Stimulated activated CD4-positive, alpha-beta T cell treated with anti-CD3 and anti-CD28 coated beads, Interleukin-12 subunit alpha, Interleukin-12 subunit beta, amount 100 ng/mL, for 4 hours (primary cell): Measurements from ENCODE around the gene RIPOR3.
"Not testable (repeated sequence)": the region's sequence is repeated elsewhere in the genome, so short reads cannot be mapped to it uniquely, and the experiment has no call there.

Source experiments
- DNase-seq: peaks from one replicate; pipeline ENCODE4 v3.0.0-alpha.2; 2020

The RIPOR3 gene

DNA sequence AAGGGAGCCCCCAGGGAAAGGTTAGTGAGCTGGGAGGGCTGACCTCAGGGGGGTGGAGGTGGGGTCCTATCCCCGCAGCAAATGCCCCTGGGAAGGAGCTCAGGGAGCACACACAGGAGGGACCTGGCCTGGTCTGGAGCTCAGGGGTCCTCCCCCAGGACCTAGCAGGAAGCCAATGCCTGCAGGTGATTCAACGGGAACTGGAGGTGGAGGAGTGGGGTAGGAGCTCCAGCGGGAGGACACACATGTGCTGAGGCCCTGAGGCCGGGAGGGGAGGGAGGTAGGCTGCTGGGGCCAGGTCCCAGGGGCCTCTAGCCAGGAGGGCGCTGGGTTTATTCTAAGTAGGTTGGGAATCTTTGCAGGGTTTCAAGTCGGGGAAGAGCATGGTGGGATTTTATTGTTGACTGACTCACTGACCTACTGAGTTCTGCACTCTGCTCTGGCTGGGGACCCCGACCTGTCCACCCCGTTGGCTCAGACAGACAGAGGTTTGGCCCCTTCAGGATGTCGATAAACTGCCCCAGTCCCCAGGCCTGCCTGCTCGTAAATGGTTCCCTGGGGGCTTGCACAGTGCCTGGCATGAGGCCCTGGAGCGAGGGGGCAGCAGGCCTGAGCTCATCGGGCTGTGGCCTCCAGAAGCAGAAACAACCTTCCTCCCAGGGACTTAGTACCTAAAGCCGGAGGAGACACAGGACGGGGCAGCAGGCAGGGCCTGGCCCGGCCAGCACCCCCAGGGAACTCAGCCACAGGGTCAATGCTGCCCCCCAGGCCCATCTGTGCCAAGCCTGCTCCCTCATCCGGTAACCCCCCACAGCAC, 62.3 kb downstream of the RIPOR3 start:
- no peak for DNase-seq

DNA sequence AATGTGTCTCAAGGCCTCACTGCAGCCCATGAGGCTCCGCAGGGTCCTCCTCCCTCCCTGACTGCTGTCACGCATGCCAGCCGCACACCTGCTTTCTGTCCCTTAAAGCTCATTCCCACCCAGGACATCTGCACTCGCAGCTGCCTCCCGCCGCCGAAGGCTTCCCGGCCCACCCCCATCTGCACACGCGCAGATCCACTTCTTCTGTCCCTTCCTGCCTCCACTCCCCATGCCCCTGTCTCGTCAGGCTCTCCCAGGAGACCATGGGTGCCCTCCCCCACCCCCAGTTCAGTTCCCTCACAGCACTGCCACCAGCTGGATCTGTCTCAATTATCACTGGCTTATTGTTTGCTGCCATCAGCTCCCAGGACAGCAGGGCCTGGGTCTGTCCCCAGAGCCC, 63.0 kb downstream of the RIPOR3 start:
- no peak for DNase-seq

DNA sequence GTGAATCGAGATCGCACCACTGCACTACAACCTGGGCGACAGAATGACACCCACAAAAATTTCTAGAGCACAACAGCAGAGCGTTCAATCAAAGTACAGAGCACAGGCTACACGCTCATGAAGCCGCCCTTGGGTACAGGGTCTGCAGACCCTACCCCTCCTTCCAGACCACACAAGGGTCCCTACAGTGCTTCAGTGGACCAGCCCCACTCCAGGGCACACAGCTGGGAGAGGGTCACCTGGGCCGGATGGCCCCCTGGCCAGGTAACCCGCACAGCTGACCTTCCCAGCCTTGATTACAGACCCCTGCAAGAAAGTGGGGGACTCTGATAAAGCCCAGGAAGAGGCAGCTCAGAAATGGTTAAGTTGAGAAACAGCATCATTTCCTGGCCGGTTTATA, 63.6 kb downstream of the RIPOR3 start:
- DNase-seq: no peak

DNA sequence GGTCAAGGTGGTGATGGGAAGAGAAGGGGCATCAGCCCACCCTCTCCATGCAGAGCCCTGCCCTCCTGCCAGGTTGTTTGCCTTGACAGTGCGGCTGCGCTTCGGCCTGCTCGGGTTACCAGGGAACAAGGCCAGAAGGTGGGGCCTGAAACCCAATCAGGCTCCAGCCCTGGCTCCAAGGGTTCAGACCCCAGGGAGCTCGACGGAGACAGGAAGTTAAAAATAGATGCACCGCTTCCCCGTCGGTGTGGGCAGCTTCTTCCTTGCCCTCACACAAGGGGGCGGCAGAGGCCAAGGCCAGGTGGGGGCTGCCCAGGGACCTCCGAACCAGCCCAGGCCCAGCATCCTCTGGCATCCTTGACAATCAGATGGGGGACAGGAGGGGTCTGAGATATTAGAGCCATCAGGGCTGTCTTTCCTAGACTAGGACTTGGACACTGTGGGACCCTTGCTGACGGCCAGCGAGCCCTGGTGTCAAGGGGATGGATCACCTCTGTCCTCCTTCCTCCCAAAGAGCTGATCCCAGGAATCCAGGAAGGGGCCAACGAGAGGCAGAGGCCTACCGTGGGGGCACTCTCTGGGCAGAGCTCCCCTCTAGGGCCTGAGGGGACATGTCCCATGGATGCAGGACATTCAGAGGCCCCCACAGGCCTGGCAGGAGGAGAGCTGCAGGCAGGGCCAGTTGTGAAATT, 65.2 kb downstream of the RIPOR3 start:
- DNase-seq: peak; percentile 15

DNA sequence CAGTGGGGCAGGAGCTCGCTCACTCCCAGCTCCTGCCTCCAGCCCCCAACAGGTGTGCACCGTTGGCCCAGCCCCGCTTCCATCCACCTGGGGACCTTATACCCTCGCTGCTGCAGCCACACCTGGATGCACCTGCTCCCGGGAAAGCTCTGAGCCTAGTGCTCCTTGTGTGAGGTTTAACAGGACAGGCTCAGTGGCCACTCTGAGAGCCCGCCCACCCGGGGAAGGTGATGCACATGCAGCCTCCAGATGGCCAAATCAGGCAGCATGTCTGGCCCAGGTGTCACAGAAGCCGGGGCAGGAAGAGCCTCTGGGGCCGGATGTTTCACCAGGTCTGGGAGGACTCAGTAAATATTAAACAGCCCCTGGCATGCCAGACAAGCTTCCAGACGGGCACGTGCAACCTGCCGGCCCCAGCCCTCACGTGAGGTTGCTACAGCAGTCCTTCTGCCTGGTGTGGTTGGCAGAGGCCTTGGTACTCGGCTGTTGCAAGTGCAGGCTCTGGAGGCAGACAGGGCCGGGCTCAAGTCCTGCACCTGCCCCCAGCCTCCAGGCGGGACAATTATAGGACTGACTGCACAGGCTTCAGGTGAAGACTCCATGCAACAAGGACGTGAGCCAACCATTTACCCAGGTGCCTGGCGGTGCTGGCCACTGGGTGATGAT, 66.9 kb downstream of the RIPOR3 start:
- no peak for DNase-seq

DNA sequence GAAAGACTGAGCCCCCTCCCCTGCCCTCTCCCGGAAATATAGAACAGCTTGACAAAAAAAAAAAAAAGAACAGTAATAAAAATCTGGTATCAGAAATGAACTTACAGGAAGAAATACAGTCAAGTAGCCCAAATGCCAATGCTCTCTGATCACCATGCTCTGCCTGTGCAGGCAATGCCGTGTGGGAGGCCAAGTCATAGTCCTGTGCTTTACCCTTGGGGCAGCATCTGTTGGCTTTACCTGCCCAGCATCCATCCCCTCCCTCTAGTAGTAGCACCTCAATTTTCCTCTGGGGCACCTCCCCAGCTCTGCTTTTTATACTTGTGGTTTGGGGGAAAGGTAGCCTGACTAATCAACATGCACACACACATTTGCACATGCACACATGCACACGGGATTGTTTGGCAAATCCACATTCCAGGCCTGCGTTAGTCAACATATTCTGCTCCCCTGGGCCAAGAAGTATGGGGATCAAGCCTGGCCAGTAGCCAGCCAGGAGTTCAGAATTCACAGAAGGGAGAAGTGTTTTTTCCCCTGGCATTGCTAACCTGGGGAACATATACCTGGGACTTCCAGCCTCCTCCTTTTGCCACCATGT, 70.2 kb downstream of the RIPOR3 start:
- DNase-seq: no peak

DNA sequence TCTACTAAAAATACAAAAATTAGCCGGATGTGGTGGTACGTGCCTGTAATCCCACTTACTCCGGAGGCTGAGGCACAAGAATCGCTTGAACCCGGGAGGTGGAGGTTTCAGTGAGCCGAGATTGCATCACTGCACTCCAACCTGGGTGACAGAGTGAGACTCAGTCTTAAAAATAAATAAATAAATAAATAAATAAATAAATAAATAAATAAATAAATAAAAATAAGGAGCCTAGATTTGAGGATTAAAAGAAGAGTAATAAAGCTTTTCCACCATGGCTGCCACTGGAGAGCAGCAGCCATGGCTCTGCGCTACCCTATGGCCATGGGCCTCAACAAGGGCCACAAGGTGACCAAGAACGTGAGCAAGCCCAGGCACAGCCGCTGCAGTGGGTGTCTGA, 70.9 kb downstream of the RIPOR3 start:
- not testable (repeated sequence) for DNase-seq

DNA sequence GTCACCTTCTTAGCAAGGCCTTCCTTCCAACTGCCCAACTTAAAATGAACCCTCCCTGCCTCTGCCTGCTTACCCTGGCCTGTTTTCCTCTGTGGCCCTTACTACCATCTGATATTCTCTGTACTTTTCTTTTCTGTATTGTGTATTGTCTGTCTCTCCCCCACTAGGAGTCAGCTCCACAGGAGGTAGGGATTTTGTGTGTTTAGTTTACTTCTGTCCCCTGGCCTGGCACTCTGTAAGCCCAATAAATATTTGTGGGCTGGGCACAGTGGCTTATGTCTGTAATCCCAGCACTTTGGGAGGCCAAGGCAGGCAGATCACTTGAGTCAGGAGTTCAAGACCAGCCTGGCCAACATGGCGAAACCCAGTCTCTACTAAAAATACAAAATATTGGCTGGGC, 72.8 kb downstream of the RIPOR3 start:
- no peak for DNase-seq

DNA sequence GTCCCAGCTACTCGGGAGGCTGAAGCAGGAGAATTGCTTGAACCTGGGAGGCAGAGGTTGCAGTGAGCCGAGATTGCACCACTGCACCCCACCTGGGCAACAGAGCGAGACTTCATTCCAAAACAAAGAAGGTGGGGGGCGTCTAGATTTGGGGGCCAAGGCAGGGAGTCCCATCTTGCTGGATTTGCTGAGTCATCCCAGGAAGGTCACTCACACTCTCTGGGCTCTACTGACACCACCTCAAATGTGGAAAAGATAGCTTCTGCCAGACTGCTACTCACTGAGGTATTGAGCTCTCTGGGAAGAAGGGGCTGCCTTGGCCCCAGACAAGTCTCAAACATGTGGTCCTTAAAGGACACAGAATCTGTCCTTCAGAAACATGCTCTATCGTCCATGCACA, 74.3 kb downstream of the RIPOR3 start:
- no peak for DNase-seq

DNA sequence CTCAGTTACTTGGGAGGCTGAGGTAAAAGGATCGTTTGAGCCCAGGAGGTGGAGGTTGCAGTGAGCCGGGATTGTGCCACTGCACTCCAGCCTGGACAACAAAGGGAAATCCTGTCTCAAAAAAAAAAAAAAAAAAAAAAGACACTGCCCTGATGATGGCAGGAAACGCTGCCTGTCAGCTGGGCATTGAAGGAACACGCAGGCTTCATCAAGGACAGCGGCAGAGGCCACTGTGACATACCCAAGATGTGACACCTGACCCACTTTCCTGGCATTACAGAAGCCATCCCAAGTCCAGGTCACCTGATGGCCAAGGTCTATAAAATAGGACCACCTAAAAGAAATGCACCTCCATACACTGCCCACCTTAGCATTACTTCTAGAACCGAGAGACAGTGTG, 75.9 kb downstream of the RIPOR3 start:
- no peak for DNase-seq

DNA sequence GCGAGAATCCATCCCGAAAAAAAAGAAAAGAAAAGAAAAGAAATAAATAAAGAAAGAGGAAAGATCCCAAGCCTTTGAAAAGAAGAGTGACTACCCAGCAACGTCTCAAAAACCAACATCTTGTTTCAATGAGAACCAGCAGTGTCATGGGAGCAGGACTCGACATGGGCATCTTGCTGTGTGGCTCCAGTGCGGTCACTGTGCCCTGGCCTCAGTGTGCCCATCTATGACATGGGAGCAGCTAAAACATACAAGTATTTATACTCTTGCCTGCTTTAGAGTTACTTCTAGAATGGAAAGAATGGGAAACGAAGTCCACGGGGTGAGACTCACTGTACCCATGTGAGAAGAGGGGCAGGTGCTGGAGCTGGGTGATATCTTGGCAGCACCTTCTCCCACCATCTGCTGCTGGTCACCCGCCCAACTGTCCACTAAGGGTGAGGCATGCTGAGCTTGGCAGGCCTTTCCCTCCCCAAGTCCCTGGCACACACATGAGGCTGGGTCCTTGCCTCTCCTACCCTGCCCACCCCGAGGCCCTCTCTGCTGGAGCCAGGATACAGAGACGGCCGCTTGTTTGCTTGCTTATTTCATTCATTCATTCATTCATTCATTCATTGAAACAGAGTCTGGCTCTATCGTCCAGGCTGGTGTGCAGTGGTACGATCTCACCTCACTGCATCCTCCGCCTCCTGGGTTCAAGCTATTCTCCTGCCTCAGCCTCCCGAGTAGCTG, 77.7 kb downstream of the RIPOR3 start:
- no peak for DNase-seq

DNA sequence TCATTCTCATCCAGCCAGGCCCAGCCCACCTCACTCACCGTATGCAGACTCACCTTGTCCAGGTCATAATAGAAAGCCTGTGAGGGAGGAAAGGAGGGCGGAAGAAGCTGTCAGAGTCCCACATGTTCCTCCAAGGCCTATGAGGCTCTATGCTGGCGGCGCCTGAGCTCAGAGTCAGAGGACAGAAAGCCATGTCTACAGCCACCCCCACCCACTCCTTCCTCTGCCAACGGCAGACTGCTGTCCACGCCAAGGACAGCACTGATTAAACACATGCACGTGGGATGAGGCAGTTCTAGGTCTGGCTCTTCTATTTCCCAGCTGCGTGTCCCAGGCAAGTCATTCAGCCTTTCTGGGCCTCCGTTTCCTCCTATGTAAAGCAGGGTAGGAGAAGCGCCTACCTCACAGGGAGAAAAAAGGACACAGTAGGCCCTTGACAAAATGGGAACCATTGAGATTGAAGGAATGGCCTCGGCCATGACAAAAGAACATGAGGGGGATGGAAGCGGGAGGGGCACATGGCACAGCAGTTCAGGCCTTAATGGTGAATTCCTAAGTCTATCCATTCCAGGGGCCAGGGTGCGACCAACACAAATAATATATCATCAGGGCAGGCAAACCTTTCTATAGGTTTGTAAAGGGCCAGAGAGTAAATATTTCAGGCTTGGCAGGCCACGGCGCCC, 80.1 kb downstream of the RIPOR3 start:
- no peak for DNase-seq

DNA sequence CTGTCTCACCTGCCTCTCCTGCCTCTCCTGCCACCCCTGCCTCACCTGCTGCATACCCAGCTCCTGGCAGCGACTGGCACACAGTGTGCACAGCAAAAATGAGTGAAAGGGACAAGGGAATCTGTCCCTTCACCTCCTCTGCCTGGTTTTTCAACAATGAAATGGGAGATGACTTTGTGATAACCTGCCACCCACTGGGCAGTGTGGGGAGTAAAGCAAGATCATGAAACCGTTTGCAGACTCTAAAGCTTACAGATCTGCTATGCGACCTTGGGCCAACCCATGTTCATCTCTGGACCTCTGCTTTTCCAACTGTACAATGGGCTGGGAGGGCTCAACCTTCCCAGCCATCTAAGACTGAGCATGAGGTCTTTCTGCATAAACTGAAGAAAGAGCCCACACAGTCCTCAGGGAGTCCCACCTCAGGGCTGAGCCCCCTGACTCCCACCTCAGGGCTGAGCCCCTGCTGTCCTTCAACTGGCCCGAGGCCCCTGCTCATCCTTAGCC, 81.1 kb downstream of the RIPOR3 start:
- no peak for DNase-seq

DNA sequence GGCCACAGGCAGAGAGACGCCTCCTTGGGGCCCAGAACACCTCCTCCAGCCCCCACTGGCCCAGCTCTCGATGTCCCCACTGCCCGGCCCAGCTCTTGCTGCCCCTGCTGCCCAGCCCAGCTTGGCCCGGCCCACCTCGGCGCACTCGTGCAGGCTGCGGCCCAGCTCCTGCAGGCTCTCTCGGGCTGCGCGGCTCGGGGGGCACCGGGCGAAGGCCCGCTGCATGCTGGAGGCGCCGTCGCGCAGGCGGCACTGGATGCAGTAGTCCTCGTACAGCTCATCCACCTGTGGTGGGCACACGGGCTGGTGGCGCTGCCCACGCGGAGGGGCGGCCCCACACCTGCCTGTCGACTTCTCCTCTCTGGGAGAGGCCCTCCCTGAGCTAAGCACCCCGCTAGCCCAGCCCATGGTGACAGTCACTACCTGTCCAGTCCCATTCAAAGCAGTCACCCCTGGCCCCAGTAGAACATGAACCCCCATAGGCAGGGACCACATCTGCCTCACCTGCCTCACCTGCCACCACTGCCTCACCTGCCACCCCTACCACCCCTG, 81.8 kb downstream of the RIPOR3 start:
- no peak for DNase-seq

DNA sequence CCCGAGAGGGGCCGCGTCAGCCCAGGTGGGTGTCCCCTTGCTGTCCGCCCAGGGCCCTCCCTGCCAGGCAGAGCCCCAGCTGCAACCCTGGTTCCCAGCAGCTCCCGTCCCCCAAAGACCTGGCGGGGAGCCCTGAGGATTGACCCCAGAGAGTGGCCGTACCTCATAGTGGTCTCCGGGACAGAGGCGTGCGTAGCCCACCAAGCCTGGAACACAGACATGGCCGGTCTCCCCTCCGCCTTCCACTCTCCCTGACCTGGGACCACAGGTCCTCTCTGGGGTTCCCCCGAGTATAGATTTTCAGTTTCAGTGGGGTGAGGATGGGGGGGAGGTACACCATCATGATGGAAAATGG, 82.6 kb downstream of the RIPOR3 start:
- DNase-seq: no peak

DNA sequence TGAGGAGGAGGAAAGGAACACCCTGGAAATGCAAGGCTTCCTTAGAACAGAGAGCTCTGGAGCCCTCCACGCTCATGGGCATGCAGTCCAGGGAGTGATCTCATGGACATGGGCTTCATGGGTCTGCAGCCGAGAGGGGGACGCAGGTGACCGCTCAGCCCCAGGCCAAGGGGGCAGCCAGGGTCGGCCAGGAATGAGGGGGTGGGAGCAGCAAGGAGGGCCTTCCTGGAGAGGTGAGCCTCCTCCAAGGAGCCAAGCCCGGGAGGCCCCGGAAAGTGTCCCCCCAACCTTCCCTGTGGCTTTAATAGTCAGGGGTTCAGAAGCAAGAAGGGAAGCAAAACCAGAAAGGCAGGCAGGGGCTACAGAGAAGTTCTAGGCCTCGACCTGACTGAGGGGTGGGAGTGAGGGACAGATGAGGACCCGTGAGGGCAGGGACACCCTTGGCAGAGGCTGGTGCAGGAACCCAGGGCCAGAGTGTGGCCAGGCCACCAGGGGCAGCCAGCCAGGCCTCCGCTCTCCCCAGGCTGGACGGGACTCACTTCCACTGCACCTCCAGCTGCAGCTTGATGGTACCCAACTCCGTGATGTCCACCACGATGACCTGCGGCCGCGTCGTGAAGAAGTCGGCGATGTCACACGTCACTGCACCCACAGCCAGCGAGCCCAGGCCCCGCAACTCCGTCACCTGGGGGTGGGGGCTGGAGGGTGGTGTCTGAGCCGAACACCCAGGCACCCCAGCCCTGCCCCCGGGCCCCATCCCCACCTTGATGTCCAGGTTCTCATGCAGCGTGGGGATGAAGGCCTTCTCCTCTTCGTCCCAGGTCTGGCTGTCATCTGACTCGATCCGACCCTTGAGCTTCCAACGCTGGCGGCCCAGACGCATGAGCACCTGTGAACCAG, 83.2 kb downstream of the RIPOR3 start:
- DNase-seq: no peak

DNA sequence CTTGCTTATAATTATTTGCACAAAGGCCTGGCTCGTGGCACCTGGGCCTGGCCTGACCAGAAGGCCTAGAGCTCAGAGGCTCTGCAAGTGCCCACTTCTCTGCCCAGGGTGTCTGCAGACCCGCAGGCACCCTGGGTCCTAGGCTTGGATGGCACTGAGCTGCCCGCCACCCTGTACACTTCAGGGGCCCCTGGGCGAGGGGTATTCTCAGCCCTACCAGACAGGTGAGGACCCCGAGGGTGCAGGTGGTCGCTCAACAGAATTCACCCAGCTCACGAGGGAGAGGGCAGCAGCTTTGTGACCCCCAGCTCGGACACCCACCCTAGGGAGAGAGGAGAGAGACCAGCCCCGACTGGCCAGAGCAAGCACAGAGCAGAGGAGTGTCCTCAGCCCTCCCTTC, 83.9 kb downstream of the RIPOR3 start:
- DNase-seq: no peak

DNA sequence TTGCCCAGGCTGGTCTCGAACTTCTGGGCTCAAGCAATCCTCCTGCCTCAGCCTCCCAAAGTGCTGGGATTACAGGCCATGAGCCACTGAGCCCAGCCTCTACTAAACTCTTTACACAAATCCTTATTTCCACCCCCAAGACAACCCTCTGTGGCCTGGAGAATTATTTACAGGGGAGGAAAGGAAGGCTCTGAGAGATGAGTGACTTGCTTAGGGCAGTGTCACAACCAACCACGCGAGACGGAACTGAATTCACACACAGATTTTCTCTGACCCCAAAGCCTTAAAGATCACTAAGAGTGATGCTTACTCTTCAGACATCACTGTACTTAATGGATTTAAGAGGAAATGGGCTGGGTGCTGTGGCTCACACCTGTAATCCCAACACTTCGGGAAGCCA, 86.2 kb downstream of the RIPOR3 start:
- no peak for DNase-seq

DNA sequence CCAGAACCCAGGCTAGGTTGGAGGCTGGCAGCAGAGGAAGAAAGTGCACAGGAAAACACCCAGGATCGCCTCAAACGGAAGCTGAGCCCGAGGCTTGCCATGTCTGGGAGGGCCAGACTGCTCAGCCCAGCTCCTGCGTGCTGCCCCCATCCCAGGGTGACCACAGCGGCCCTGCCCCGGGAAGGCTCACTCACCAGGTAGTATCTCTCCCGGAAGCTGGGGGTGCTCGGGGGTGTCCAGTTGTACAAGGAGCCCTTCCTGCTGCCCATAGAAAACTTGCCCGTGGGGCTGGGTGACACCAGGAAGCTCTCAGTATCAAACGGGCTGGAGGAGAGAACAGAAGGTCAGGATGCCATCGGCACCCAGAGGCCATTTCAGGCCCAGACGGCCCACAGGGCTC, 86.9 kb downstream of the RIPOR3 start:
- DNase-seq: no peak

DNA sequence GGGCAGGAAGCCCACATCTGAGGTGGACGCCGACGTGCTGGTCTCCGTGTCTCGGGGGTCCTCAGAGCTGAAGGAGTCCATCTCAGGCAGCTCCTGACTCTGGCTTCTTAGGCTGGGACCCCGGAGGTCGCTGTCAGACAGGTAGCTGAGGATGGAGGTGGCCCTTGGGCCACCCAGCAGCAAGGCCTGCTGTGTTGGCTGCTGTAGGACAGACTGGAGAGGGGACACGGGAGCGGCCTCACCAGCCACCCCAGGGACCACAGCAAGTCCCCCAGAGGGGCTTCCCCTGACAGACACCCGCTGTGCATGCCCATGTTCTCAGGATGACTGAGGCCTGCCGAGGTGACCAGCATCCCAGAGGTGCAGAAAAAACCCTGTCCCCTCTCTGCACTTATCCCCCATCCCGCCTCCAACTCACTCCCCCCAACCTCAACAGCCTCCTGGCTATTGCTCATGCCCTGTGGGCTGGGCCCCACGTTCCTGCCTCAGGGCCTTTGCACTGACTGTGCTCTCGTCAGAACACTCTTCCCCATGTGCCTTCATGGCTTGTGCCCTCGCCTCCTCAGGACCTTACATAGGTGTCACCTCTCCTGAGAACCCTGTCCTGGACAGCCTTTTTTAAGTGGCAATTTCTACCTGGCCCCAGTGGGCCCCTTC, 88.8 kb downstream of the RIPOR3 start:
- no peak for DNase-seq
